ENCODE data around the gene DMBX1.

DNA sequence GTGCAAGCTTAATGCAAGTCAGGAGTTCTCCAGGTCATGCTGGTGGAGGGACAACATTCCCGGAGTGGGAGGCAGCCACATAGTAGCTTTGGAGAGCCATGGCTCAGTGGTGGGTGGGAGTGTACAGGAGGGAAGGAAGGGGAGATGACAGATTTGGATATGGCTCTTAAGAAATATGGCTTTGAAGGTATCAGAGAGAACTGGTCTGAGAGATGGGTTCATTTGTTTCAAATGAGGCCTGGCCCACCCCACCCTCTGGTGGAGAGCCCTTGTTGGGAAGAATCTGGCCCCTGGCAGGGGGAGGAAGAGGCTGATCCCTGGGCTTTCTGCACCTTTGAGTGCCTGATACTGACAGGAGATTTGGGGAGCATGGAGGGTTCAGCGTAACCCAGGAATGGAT, 6.1 kb downstream of the DMBX1 start:
- TF ChIP-seq POLR2A (IDR thresholded peaks at IDR 0.05; ENCODE audit: low read length) (no peak), GATA1 (IDR thresholded peaks at IDR 0.05; ENCODE audit: low read depth, low read length) (no peak)
